HG03520 (cell line): ENCODE data around the gene NDC1.
A peak's percentile ranks its signal among the peaks of the same experiment; 100 is the strongest.
"Not testable (repeated sequence)": the region's sequence is repeated elsewhere in the genome, so short reads cannot be mapped to it uniquely, and the experiment has no call there.

Experiments
- ATAC-seq: cut with Tn5 transposase; IDR thresholded peaks from one replicate; pipeline ENCODE4 v1.9.1; 2021; ENCODE audit warnings: mild to moderate bottlenecking, moderate library complexity; ENCODE audit not compliant: unreplicated experiment

NDC1 gene, protein sequence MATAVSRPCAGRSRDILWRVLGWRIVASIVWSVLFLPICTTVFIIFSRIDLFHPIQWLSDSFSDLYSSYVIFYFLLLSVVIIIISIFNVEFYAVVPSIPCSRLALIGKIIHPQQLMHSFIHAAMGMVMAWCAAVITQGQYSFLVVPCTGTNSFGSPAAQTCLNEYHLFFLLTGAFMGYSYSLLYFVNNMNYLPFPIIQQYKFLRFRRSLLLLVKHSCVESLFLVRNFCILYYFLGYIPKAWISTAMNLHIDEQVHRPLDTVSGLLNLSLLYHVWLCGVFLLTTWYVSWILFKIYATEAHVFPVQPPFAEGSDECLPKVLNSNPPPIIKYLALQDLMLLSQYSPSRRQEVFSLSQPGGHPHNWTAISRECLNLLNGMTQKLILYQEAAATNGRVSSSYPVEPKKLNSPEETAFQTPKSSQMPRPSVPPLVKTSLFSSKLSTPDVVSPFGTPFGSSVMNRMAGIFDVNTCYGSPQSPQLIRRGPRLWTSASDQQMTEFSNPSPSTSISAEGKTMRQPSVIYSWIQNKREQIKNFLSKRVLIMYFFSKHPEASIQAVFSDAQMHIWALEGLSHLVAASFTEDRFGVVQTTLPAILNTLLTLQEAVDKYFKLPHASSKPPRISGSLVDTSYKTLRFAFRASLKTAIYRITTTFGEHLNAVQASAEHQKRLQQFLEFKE

DNA sequence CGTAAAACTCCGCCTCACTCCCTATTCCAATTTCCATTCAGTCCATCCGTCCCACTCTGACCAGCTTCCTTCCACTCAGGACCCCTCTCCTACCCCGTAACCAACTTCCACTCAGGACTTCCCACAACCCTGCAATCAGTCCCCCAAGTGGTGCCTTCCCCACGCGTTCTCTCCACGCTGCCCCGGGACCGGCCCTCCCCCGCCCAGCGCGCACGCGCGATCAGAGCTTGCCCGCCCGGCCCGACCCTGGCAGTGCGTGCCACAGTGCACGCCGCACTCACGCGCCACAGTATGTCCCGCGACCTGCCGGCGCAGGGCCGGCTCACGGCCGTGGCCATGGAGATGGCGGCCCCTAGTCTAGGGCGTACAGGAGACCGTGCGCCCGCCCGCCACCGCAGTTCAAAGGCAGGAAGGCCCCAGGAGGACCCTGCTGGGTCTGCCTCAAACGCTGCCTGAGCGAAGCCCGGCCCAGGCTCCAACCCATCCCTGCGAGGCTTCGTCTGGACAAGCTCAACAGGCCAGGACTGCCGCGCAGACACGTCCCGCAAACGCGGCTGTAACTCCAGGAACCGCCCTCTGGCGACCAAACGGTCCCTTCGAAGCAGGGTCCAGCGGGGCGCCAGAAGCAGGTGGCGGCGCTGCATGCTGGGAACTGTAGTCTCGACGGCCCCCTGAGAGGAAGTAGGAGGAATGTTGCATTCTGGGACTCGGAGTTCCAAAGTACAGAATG, at the start of gene NDC1:
TSS of gene NDC1 (minus strand) at position 373 of the 730 bp plus-strand sequence. CDS start at position 338, 35 bp downstream.
- peak; percentile 85 for ATAC-seq

DNA sequence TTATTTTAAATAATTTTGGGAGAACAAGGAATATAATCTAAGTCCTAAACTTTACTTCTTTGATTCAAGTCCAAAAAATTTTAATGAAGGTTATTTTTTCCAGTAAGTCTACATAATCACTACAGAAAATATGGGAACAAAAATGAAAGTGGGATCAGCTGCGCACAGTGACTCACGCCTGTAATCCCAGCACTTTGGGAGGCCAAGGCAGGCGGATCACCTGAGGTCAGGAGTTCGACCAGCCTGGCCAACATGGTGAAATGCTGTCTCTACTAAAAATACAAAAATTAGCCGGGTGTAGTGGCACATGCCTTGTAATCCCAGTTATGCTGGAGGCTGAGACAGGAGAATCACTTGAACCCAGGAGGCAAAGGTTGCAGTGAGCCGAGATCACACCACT, 45.5 kb upstream of the NDC1 start:
- not testable (repeated sequence) for ATAC-seq

DNA sequence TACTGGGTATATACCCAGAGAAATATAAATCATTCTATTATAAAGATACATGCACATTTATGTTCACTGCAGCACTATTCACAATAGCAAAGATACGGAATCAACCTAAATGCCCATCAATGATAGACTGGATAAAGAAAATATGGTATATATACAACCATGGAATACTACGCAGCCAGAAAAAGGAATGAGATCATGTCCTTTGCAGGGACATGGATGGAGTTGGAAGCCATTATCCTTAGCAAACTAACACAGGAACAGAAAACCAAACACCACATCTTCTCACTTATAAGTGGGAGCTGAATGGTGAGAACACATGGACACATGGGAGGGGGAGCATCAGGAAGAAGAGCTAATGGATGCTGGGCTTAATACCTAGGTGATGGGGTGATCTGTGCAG, 43.8 kb upstream of the NDC1 start:
- ATAC-seq, result not testable (repeated sequence)

DNA sequence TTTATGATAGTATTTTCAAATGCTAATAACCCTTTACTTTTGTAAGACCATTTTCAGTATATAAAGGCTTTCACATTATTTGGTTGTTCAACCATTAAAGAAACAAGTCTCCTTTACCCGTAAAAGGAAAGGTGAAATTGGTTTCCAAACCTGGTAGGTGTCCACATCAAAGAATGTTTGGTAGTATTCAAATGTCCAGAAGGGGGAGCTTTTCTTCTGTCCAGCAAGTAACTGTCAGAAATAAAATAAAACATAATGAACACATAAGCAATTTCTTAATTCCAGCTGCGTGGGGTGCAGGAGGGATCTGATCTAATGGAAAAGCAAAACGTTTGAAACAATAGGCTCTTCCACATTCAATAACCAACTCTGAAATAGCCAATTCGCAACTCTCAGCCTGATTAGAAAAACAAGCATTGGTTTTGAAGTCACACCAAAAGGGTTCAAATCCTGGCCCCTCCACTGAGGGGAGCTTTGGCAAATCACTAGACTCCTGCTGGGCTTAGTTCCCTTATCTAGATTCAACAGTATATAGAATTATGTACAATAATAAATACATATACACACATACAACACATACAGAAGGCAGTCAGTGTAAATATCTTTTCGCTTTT, 40.5 kb upstream of the NDC1 start:
- ATAC-seq, result no peak

DNA sequence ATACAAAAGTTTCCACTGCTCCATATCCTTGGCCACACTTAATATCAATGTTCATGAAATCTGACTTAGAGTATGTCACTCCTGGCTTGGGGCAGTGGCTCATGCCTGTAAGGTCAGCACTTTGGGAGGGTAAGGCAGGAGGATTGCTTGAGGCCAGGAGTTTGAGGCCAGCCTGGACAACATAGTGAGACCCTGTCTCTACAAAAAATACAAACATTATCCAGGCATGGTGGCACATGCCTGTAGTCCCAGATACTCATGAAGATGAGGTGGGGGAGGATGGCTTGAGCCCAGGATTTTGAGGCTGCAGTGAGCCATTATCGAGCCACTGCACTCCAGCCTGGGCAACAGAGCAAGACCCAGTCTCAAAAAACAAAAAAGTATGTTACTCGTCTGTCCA, 37.1 kb upstream of the NDC1 start:
- ATAC-seq, result not testable (repeated sequence)

DNA sequence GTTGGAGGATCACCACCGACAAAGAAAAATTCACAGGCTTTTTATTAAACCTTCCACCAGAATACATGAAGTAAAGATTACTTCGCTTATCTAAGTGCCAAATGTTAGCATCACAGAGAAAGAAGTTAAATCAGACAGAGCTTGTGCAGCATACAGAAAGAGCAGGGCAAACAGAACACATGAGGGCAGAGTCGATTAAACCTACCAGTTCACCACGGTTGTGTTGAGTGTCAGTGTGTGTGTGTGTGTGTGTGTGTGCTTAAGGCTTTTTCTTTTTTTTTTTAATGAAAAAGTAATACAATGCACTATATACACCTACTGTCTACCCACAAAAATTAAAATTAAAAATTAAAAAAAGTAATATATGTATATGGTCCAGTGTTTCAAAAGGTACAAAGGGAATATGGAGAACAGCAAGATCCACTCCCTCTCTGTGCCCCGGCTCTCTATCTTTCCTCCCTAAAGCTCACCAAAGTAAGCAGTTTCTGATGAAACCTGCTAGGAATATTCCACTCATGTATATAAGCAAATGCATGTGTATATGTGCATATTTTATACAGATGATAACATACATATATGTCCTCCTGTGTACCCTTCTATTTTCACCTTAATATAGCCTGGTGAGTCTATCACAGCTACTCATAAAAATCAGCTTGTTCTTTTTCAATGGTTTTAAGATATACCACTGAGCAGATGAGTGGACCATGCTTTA, 33.8 kb upstream of the NDC1 start:
- ATAC-seq, result no peak

DNA sequence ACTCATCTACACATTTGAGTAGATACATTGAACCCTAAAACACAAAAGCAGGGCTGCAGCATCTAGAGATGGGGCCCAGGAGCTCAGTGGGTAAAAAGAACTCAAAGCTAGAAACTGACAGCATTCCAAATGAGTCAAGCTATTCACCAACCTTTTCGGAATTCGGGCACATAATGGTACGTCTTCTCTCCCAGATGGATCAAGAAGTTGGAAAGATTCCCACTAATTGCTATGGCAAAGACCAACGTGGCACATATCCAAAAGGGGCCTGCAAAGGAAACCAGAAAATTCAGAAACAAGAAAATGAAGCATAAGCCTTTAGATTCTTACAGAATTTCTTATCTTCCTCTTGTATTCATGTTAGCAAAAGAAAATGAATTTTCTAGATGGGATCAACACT, 33.1 kb upstream of the NDC1 start:
- no peak for ATAC-seq

DNA sequence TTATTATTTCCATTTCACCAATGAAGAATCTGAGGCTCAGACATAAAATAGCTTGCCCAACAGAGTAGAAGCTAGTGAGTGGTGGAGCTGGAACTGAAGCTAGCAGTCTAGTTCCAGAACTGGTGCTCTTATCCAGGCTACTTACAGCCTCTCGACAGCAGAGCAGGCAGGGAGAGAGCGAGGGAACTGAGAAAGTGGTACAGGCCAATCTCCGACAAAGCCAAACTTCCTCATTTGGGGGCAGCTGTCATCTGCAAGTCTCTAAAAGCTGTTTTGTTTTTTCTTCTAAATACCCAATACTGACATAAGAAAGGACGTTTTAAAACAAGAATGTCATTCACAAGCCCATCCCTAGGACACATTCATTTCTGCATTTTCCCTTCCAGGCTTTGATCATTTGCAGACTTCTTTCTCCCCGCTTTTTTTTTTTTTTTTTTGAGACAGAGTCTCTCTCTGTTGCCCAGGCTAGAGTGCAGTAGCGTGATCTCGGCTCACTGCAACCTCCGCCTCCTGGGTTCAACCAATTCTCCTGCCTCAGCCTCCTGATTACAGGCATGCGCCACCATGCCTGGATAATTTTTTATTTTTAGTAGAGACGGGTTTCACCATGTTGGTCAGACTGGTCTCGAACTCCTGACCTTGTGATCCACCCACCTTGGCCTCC, 31.5 kb upstream of the NDC1 start:
- ATAC-seq, result no peak

DNA sequence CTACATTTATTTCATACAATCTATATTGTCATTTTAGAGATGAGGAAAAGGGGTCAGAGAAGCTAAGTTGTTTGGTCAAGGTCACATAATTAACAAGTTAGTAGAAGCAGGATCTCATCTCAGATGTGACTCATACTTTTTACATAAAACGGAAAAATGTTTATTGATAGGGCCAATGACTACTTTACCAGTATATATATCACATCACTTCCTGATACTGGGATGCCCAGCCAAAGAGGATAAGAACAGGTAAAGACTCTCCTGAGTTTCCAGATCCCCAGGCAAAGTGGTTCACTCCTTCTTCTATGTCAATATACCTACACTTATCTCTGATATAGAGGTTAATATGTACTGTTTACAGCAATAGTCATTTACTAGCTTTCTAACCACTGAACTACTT, 30.5 kb upstream of the NDC1 start:
- no peak for ATAC-seq

DNA sequence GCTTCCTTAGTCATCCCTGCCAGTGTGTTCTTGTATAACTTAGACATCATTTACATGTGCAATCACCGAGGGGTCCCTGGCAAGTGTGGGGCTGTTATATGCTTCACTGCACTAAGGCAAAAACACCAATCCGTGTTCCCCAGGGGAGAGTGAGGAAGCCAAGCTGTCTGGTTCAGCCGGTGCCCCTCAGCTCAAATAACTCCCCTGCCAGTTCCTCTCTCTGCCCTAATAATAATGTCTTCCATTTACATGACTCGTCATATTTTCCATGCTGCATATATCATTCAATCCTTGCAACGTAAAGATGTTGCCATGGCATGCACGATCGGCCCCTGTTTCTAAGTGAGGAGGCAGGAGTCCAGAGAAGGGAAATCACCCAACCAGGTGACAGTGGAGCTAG, 24.4 kb upstream of the NDC1 start:
- no peak for ATAC-seq

DNA sequence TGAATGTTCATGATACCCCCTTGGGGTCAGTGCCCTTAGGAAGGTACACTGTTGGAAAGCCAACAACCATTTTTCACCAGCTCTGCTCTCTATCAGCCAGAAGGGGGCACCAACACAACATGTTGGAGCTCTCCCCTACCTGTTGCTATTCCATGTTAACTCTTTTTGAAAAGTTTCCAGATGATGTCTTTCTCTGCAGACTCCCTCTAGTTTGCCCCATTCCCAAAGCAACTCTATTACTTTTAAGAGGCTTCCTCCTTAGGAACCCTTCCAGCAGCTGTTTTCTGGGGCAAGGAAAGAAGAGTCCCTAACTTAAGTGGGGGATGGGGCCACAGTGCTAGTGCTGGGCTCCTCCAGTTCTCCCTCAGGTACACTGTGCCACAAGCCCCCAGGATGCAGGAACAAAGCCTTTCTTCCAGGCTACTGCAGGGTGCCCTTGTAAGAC, 22.9 kb upstream of the NDC1 start:
- ATAC-seq, result no peak

DNA sequence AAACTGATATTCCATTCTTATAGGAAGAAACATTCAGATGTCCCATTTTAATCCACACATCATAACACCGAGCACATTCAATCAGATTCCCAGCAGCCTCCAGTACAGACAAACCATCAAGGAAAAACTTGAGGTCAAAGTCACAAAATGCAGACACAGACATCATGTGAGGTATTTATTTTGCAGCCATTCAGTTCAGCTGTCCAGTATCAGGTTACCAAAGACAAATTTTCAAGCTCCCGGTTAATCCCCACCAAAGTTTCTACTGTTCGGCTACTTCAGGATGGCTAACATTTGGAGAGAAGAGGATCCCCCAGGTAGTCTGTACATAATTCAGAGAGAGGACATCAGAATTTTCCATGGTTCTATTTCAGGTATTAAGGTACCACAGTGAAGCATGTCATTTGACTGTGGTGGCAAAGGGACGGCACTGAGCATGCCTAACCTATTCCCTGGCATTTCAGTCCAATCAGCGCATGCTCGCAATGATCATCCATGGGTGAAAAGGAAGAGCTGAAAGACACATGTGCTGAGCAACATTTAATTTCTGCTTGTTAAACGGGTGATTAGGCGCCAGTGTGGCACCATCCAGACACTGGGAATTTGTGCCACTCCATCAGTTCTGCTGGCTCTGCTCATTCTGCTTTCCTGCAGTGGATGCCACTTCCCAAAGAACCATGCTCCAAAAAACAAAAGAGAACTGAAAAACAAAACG, 13.6 kb upstream of the NDC1 start:
- no peak for ATAC-seq

DNA sequence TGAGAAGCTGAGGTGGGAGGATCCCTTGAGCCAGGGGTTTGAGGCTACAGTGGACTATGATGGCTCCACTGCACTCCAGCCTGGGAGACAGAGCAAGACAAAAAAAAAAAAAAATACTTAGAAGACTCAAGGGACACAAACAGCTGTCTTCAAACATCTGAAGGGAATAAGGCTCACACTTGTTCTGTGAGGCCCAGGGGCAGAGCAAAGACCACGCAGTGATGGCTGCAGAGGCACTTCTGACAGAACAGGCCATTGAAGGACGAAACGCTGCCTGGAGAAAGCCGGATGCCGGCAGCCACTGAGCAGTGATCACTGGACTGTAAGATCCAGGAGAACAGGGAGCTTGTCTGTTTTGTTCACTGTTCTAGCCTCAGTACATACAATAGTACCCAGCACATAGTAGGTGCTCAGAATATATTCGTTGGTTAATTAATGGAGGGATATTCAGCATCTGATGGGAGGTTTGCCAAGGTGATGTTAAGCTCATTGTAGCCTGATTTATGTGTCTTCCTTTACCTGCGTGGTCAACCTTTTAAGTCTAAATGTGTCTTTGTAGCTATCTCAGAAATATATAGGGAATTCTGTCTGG, 12.1 kb upstream of the NDC1 start:
- no peak for ATAC-seq

DNA sequence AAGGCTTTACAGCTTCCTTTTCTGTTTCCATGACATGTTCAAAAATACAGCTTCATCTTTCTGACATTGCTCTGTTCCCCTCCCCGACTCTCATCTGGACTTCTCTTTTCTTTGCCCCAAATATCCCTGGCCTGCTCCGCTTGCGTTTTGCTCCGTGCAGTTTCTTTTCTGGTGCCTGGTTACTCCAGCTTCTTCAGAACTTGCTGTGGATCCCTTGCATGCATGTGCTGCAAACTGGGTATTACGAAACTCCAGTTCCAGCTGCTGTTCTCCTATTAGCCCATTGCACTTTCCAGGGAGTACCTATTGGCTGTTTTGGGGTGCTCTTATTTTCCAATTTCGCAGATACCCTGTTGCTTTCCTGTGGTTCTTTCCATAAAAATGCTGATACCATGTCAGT, 9.9 kb upstream of the NDC1 start:
- ATAC-seq, result no peak

DNA sequence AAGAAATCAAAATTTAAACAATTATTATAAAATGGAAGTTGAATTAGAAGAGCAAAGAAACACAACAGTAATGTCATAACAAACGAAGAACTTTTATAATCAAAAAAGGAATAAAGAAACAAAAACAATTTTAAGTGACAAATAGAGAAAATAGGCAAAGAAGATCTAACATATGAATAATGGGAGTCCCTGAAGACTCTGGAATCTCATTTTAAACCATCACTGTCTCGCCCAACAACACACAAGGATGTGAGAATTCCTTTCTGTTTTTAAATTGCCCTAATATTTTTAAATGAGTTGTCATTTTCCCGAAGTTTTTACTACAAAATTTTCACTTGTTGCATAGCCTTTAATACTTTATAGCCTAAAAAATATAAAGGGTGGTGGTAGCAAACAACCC, 4.3 kb upstream of the NDC1 start:
- no peak for ATAC-seq

DNA sequence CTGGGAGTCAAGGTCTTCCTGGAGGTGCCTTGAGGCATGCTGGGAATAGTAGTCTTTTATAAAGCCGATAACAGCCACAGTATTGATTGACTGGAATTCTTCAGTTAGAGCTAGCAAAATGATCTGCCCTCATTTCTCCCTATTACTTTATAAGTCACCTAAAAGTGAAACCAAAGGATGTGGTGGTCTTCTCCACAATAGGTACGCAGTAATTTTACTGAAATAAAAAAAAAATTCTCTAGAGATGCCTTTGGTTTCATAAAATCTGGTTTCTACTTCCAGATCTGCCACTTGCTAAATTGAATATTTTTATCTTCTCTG, 518 bp upstream of the NDC1 start:
- no peak for ATAC-seq

DNA sequence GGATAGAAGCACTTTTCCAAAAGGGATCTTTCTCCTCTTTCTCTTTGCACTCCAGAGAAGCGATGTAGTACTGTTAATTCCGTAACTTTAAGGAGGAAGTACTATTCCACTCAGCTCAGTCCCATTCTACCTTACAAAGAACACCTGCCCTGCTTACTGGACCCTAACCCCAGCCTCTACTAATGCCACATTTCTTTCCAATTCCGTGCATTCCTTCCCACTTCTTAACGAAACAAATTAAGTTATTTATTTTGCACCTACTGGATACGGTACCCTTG, 511 bp downstream of the NDC1 start:
- no peak for ATAC-seq

DNA sequence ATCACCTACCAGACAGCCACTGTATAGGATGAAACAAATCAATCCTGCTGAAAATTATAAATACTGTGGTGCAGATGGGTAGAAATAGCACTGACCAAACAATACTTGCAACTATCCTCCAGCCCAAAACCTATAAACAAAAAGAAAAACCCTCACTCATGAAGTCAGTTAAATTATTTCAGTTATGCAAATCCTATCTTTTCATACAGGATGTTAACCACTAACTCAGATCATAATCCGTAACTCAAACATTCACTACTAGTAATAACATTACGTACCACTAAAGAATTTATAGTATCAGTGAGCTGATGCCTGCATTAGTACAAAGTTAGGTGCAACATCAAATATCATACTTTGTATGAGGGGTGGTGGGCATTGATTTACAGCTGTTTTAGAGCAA, 2.6 kb downstream of the NDC1 start:
- no peak for ATAC-seq

DNA sequence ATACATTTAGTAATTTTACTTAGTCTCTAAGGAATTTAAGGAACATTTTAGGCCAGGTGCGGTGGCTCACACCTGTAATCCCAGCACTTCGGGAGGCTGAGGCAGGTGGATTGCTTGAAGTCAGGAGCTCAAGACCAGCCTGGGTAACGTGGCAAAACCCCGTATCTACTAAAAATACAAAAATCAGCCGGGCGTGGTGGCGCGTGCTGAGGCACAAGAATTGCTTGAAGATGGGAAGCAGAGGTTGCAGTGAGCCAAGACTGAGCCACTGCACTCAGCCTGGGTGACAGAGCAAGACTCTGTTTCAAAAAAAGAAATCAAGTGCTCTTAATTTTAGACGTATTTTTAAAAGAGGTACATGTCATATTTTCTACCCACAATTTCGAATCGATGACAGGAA, 3.3 kb downstream of the NDC1 start:
- ATAC-seq, result no peak

DNA sequence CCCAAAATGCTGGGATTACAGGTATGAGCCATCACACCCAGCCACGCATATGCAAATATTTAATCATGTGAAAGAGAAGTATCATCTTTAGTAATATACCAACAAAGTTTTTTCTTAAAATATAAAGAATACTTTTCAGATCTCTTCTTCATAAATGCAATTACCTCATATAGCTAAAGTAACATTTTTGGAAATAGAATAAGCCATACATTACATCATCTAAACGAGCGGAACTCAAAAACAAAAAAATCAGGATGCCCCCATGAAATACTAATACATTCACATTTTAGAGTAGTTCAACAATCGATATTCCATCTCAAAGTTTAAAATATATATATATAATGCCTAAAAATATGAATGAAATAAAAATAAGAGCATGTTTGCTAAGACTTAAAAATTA, 4.7 kb downstream of the NDC1 start:
- ATAC-seq, result no peak
